Activated T-helper 1 cell treated with Interleukin-2 at 50 U/mL for 16 hours (primary cell): Measurements from ENCODE around the gene PGM2.
A peak's percentile ranks its signal among the peaks of the same experiment; 100 is the strongest.
"Not testable (repeated sequence)": the region's sequence is repeated elsewhere in the genome, so short reads cannot be mapped to it uniquely, and the experiment has no call there.

ENCODE experiments used
- DNase-seq: peaks from one replicate; pipeline ENCODE4 v3.0.0-alpha.2; 2020; ENCODE audit warnings: low read depth

The PGM2 gene

GRCh38 chr4:37826295-37827029 lies at the start of gene PGM2:
Gene PGM2 (plus strand): TSS chr4:37826686. CDS start chr4:37826733, 47 bp downstream.
- DNase-seq = peak; percentile 83

- DNase-seq = no peak
Measured at GRCh38 chr4:37779896-37780295, 46.6 kb upstream of the PGM2 start.

GRCh38 chr4:37780444-37781130 lies 45.9 kb upstream of the PGM2 start:
- peak; percentile 37 for DNase-seq

- DNase-seq = no peak
Measured at GRCh38 chr4:37781131-37781455, 45.4 kb upstream of the PGM2 start.

- DNase-seq = not testable (repeated sequence)
Measured at GRCh38 chr4:37786267-37786666, 40.2 kb upstream of the PGM2 start.

- not testable (repeated sequence) for DNase-seq
Measured at GRCh38 chr4:37787883-37788460, 38.5 kb upstream of the PGM2 start.

- DNase-seq = no peak
Measured at GRCh38 chr4:37788819-37789218, 37.7 kb upstream of the PGM2 start.

- DNase-seq = no peak
Measured at GRCh38 chr4:37792241-37792640, 34.2 kb upstream of the PGM2 start.

GRCh38 chr4:37793562-37793961 lies 32.9 kb upstream of the PGM2 start:
- DNase-seq = no peak

- no peak for DNase-seq
Measured at GRCh38 chr4:37794056-37794455, 32.4 kb upstream of the PGM2 start.

- no peak for DNase-seq
Measured at GRCh38 chr4:37795581-37796195, 30.8 kb upstream of the PGM2 start.

GRCh38 chr4:37797374-37797773 lies 29.1 kb upstream of the PGM2 start:
- no peak for DNase-seq

GRCh38 chr4:37797923-37798322 lies 28.6 kb upstream of the PGM2 start:
- DNase-seq = no peak

- DNase-seq = no peak
Measured at GRCh38 chr4:37798616-37799015, 27.9 kb upstream of the PGM2 start.

- no peak for DNase-seq
Measured at GRCh38 chr4:37799941-37800554, 26.4 kb upstream of the PGM2 start.

GRCh38 chr4:37802068-37802666 lies 24.3 kb upstream of the PGM2 start:
- DNase-seq = no peak

GRCh38 chr4:37803348-37803973 lies 23.0 kb upstream of the PGM2 start:
- no peak for DNase-seq

GRCh38 chr4:37805091-37805490 lies 21.4 kb upstream of the PGM2 start:
- no peak for DNase-seq

- no peak for DNase-seq
Measured at GRCh38 chr4:37812713-37813112, 13.8 kb upstream of the PGM2 start.

GRCh38 chr4:37815591-37815990 lies 10.9 kb upstream of the PGM2 start:
- no peak for DNase-seq

- DNase-seq = no peak
Measured at GRCh38 chr4:37816006-37816405, 10.5 kb upstream of the PGM2 start.

GRCh38 chr4:37816719-37817118 lies 9.8 kb upstream of the PGM2 start:
- DNase-seq = no peak
